K562 (cell line): Measurements from ENCODE around the gene WASL. TPM values are rescaled to one million over a fixed set of nuclear protein-coding genes. Genes with fewer than 3 reads are reported as not detected.

Experiments used
- FUS ChIP-seq: fragments of 200-400 bp; formaldehyde crosslinking; optimal IDR thresholded peaks from 2 replicates; pipeline ENCODE3; 2017; ENCODE audit warnings: low read depth, low read length
- HDAC3 ChIP-seq: fragments of 450-650 bp; IDR thresholded peaks from 2 replicates; pipeline ENCODE4 v1.6.1; 2018; ENCODE audit warnings: borderline replicate concordance, mild to moderate bottlenecking, moderate library complexity; ENCODE audit not compliant: partially characterized antibody
- HLTF ChIP-seq: fragments of 450-650 bp; IDR thresholded peaks from 2 replicates; pipeline ENCODE4 v1.6.1; 2016
- MYC ChIP-seq, 2 experiments: fragments of 250-450 bp in 1 of 2; sonication (Bioruptor Pico) in 1 of 2; IDR thresholded peaks; 2 replicates each; pipeline versions ENCODE4 v1.5.1 to v1.6.1; 2012 to 2021; ENCODE audit warnings: low read depth in 2 of 2, borderline replicate concordance in 1 of 2, improper control_type of control experiment in 1 of 2, low read length in 1 of 2, mild to moderate bottlenecking in 1 of 2, moderate library complexity in 1 of 2
- NCOA2 ChIP-seq, 2 experiments: fragments of 450-650 bp; IDR thresholded peaks; 2 replicates each; pipeline ENCODE4 v1.6.1; 2018; ENCODE audit warnings: mild to moderate bottlenecking in 2 of 2, moderate library complexity in 1 of 2; ENCODE audit not compliant: partially characterized antibody in 2 of 2
- POLR2H ChIP-seq: IDR thresholded peaks from 2 replicates; pipeline ENCODE4 v1.6.1; 2016; ENCODE audit warnings: missing genetic modification characterization, low read depth, mild to moderate bottlenecking, control low read depth, missing compliant biosample characterization, moderate library complexity
- RFX5 ChIP-seq: IDR thresholded peaks from 2 replicates; pipeline ENCODE4 v1.6.1; 2011; ENCODE audit warnings: low read depth, mild to moderate bottlenecking, improper control_type of control experiment, low read length
- TFE3 ChIP-seq: fragments of 450-650 bp; formaldehyde crosslinking; IDR thresholded peaks from 2 replicates; pipeline ENCODE4 v1.4.0; 2020; ENCODE audit warnings: mild to moderate bottlenecking, mixed read lengths
- TGIF2 ChIP-seq: sonication (generic); formaldehyde crosslinking; IDR thresholded peaks from 2 replicates; pipeline ENCODE4 v1.8.1; 2022; ENCODE audit warnings: mild to moderate bottlenecking, missing genetic modification reagents, moderate library complexity
- ZNF3 ChIP-seq: fragments of 250-450 bp; sonication (Bioruptor Pico); IDR thresholded peaks from 2 replicates; pipeline ENCODE4 v1.5.0; 2021; ENCODE audit warnings: mild to moderate bottlenecking, moderate library complexity
- polyA plus RNA-seq, 8 experiments: library from polyadenylated mRNA; depleted of rRNA in 4 of 8; stranded (reverse) in 5 of 8; unstranded in 3 of 8; fragments of >200 nt; fragmentation: Nextera tagmentation in 2 of 8; fragmentation: Illumina TruSeq in 1 of 8; extraction: Ambion mirVana in 2 of 8; extraction: Trizol in 1 of 8; gene quantifications; 2 replicates each; pipeline versions ENCODE4 v1.2.1 to v1.2.3, GENCODE V29; 2011 to 2014; ENCODE audit warnings: inconsistent platforms in 1 of 8, missing spikeins in 1 of 8
- total RNA-seq, 7 experiments: library from RNA; depleted of rRNA in 6 of 7; stranded (reverse); fragments of >200 nt in 6 of 7; fragmentation: Illumina TruSeq in 2 of 7; extraction: Trizol in 2 of 7; gene quantifications; 2 replicates each; pipeline versions ENCODE4 v1.2.1 to v1.2.3, GENCODE V29; 2011 to 2021; ENCODE audit warnings: low replicate concordance in 1 of 7
- TF ChIP-seq, protein P1 (sequence below): sonication (generic); formaldehyde crosslinking; IDR thresholded peaks from 2 replicates; pipeline ENCODE4 v1.8.0; 2023; ENCODE audit warnings: missing genetic modification reagents, mild to moderate bottlenecking, borderline replicate concordance
- TF ChIP-seq, protein P2 (sequence below): sonication (generic); IDR thresholded peaks from 2 replicates; pipeline ENCODE4 v1.6.1; 2016

WASL gene
- total and polyA plus RNA-seq, 9 of the 15 experiments (the other 6 are each of a cell fraction or from before 2014, with no cell fraction given) = 3.2 to 13.9 (median 8.3) TPM

- TF ChIP-seq, protein P1, sequence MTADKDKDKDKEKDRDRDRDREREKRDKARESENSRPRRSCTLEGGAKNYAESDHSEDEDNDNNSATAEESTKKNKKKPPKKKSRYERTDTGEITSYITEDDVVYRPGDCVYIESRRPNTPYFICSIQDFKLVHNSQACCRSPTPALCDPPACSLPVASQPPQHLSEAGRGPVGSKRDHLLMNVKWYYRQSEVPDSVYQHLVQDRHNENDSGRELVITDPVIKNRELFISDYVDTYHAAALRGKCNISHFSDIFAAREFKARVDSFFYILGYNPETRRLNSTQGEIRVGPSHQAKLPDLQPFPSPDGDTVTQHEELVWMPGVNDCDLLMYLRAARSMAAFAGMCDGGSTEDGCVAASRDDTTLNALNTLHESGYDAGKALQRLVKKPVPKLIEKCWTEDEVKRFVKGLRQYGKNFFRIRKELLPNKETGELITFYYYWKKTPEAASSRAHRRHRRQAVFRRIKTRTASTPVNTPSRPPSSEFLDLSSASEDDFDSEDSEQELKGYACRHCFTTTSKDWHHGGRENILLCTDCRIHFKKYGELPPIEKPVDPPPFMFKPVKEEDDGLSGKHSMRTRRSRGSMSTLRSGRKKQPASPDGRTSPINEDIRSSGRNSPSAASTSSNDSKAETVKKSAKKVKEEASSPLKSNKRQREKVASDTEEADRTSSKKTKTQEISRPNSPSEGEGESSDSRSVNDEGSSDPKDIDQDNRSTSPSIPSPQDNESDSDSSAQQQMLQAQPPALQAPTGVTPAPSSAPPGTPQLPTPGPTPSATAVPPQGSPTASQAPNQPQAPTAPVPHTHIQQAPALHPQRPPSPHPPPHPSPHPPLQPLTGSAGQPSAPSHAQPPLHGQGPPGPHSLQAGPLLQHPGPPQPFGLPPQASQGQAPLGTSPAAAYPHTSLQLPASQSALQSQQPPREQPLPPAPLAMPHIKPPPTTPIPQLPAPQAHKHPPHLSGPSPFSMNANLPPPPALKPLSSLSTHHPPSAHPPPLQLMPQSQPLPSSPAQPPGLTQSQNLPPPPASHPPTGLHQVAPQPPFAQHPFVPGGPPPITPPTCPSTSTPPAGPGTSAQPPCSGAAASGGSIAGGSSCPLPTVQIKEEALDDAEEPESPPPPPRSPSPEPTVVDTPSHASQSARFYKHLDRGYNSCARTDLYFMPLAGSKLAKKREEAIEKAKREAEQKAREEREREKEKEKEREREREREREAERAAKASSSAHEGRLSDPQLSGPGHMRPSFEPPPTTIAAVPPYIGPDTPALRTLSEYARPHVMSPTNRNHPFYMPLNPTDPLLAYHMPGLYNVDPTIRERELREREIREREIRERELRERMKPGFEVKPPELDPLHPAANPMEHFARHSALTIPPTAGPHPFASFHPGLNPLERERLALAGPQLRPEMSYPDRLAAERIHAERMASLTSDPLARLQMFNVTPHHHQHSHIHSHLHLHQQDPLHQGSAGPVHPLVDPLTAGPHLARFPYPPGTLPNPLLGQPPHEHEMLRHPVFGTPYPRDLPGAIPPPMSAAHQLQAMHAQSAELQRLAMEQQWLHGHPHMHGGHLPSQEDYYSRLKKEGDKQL (CRISPR knock-in tag) = no peak
- TF ChIP-seq HDAC3 (peak; percentile 6), HLTF (no peak), ZNF3 (CRISPR knock-in tag) (no peak), POLR2H (tag) (peak; percentile 66; the same call in 1 of the 2 replicates), MYC (IDR thresholded peaks at IDR 0.05; ENCODE audit: low read depth, low read length) (no peak), MYC (CRISPR knock-in tag; IDR thresholded peaks at IDR 0.05; ENCODE audit: borderline replicate concordance, low read depth) (no peak), TGIF2 (CRISPR knock-in tag) (no peak), TFE3 (CRISPR knock-in tag) (no peak), FUS (no peak), NCOA2 (IDR thresholded peaks at IDR 0.05; ENCODE audit: partially characterized antibody in 2 of 2) (no peak), RFX5 (no peak)
- TF ChIP-seq, protein P2, sequence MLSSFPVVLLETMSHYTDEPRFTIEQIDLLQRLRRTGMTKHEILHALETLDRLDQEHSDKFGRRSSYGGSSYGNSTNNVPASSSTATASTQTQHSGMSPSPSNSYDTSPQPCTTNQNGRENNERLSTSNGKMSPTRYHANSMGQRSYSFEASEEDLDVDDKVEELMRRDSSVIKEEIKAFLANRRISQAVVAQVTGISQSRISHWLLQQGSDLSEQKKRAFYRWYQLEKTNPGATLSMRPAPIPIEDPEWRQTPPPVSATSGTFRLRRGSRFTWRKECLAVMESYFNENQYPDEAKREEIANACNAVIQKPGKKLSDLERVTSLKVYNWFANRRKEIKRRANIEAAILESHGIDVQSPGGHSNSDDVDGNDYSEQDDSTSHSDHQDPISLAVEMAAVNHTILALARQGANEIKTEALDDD = peak; percentile 70
These were observed 1.8 kb downstream of the WASL start (continued) for GRCh38 chr7:123746931-123747488.
